Esophagus squamous epithelium (tissue), 5 donors: ENCODE data around the gene NT5DC4. TPM values are rescaled to one million over a fixed set of nuclear protein-coding genes. Genes with fewer than 3 reads are reported as not detected.

Experiments used
- DNase-seq: peaks from one replicate; lab custom pipeline; 2025; lab: John Stamatoyannopoulos, UW
- H3K27ac ChIP-seq, 4 donors: fragments of 200-600 bp; sonication (generic); one replicate each; pipeline ENCODE4 v1.5.1; 2016 to 2019; ENCODE audit warnings: mild to moderate bottlenecking in 1 of 4
- H3K27me3 ChIP-seq, 4 donors: fragments of 200-600 bp; sonication (generic); 1 replicate in 3 of 4; 2 replicates in 1 of 4; pipeline versions ENCODE4 v1.5.1 to v1.6.0; 2017 to 2021; ENCODE audit warnings: antibody characterized with exemption in 1 of 4
- H3K36me3 ChIP-seq, 3 donors: fragments of 200-600 bp; sonication (generic); one replicate each; pipeline ENCODE4 v1.5.1; 2016 to 2019
- H3K4me1 ChIP-seq, 3 donors: fragments of 200-600 bp; sonication (generic); one replicate each; pipeline ENCODE4 v1.5.1; 2017 to 2019
- H3K4me3 ChIP-seq, 4 donors: fragments of 200-600 bp; sonication (generic); 1 replicate in 3 of 4; 2 replicates in 1 of 4; pipeline ENCODE4 v1.5.1; 2016 to 2019; ENCODE audit warnings: mild to moderate bottlenecking in 2 of 4, moderate library complexity in 1 of 4
- H3K9me3 ChIP-seq, 3 donors: fragments of 200-600 bp; sonication (generic); one replicate each; pipeline ENCODE4 v1.5.1; 2016 to 2019
- CTCF ChIP-seq, 6 experiments: fragments of 450-650 bp in 4 of 6; fragments of 200-600 bp in 2 of 6; sonication (generic) in 2 of 6; IDR thresholded peaks; one replicate each; pipeline ENCODE4 v1.5.1; 2016 to 2019; ENCODE audit warnings: antibody characterized with exemption in 6 of 6, mild to moderate bottlenecking in 4 of 6, moderate library complexity in 4 of 6
- POLR2A ChIP-seq, 4 donors: fragments of 450-650 bp; IDR thresholded peaks; one replicate each; pipeline ENCODE4 v1.6.1; 2017; ENCODE audit warnings: antibody characterized with exemption in 4 of 4, mild to moderate bottlenecking in 4 of 4, moderate library complexity in 3 of 4
- WGBS, 2 donors: methylation state at CpG; one replicate each; pipeline ENCODE4 v1.1.5; 2018; 5-methylcytosine and 5-hydroxymethylcytosine counted together
- intact Hi-C: fragments of 100-400 bp; cut with DNase I; formaldehyde crosslinking; loops from one replicate; pipeline ENCODE4 v1.15.0; 2022
- total RNA-seq, 4 donors: library from RNA; depleted of rRNA; stranded (reverse); fragments of >200 nt; gene quantifications; one replicate each; pipeline ENCODE4 v1.1.0, GENCODE V29; 2016
- donor health status: DM: yes; HTN: yes; CAD: no.

The NT5DC4 gene
- total RNA-seq, 4 donors from 2014 or later, result not detected

- no peaks in the 10 kb centered on the region for H3K36me3 ChIP-seq
- DNase-seq, result no peak
- intact Hi-C loops, result no loop called here
- H3K4me1 ChIP-seq, result no peaks in the 10 kb centered on the region
- H3K4me3 ChIP-seq, result no peak overlapping the region
- 82% methylated on average over 3 of the region's 3 CpGs for WGBS, 2 donors
- H3K27me3 ChIP-seq, result no peaks in the 10 kb centered on the region
- H3K27ac ChIP-seq, result no peak overlapping the region
- TF ChIP-seq POLR2A (IDR thresholded peaks at IDR 0.05) (no peak), CTCF (IDR thresholded peaks at IDR 0.05) (no peak)
- H3K9me3 ChIP-seq, result no peaks in the 10 kb centered on the region
Observed at GRCh38 chr2:112698834-112699515, 21.8 kb upstream of the NT5DC4 start.

GRCh38 chr2:112699984-112700667 is 20.7 kb upstream of the NT5DC4 start:
- no peaks in the 10 kb centered on the region for H3K27me3 ChIP-seq
- no peak for DNase-seq
- no peaks in the 10 kb centered on the region for H3K9me3 ChIP-seq
- TF ChIP-seq CTCF (IDR thresholded peaks at IDR 0.05) (no peak), POLR2A (IDR thresholded peaks at IDR 0.05) (no peak)
- no peak overlapping the region for H3K4me3 ChIP-seq
- intact Hi-C loops, result no loop called here
- H3K27ac ChIP-seq, result peak overlapping the region in 1 of 4 donors; percentile 51
- no peaks in the 10 kb centered on the region for H3K36me3 ChIP-seq
- no peaks in the 10 kb centered on the region for H3K4me1 ChIP-seq
- WGBS, 2 donors, result 61 to 80% methylated on average over 3 of the region's 3 CpGs

GRCh38 chr2:112701052-112701451 is 19.8 kb upstream of the NT5DC4 start:
- no peak for DNase-seq
- WGBS, 2 donors, result 68 to 75% methylated on average over 8 of the region's 8 CpGs
- H3K27ac ChIP-seq, result peak overlapping the region in 2 of 4 donors; percentile 17 to 30

GRCh38 chr2:112703684-112704083 is 17.1 kb upstream of the NT5DC4 start:
- intact Hi-C loops, result no loop called here
- no peak for TF ChIP-seq POLR2A (IDR thresholded peaks at IDR 0.05)
- TF ChIP-seq CTCF (IDR thresholded peaks at IDR 0.05), result no peak
- Histone ChIP-seq H3K27ac (no peak overlapping the region), H3K27me3 (no peaks in the 10 kb centered on the region), H3K4me3 (no peak overlapping the region), H3K4me1 (no peaks in the 10 kb centered on the region), H3K36me3 (no peaks in the 10 kb centered on the region), H3K9me3 (no peaks in the 10 kb centered on the region)
- DNase-seq, result no peak
- WGBS, 2 donors, result 53 to 64% methylated on average over 2 of the region's 2 CpGs

More at GRCh38 chr2:112701052-112701451, 19.8 kb upstream of the NT5DC4 start:
- Histone ChIP-seq H3K27me3 (no peaks in the 10 kb centered on the region), H3K4me3 (no peak overlapping the region), H3K4me1 (no peaks in the 10 kb centered on the region), H3K36me3 (no peaks in the 10 kb centered on the region), H3K9me3 (no peaks in the 10 kb centered on the region)
- intact Hi-C loops, result no loop called here
- no peak for TF ChIP-seq POLR2A (IDR thresholded peaks at IDR 0.05)
- TF ChIP-seq CTCF (IDR thresholded peaks at IDR 0.05), result no peak

GRCh38 chr2:112705575-112705974 is 15.2 kb upstream of the NT5DC4 start:
- no peak overlapping the region for H3K27ac ChIP-seq
- intact Hi-C loops, result no loop called here
- TF ChIP-seq POLR2A (IDR thresholded peaks at IDR 0.05) (no peak), CTCF (IDR thresholded peaks at IDR 0.05) (no peak)
- no peaks in the 10 kb centered on the region for H3K4me1 ChIP-seq
- H3K4me3 ChIP-seq, result no peak overlapping the region
- H3K27me3 ChIP-seq, result peaks cover 0 to 7% (median 0%) of the 10 kb centered on the region in 4 donors
- DNase-seq, result no peak
- whole genome bisulfite sequencing, 2 donors, result 95 to 100% methylated on average over 1 to 4 of the region's 4 CpGs
- no peaks in the 10 kb centered on the region for H3K9me3 ChIP-seq
- no peaks in the 10 kb centered on the region for H3K36me3 ChIP-seq
